Activated CD4-positive, CD25-positive, alpha-beta regulatory T cell (primary cell): ENCODE results near the gene CLDN10.
"Not testable (repeated sequence)": the region's sequence is repeated elsewhere in the genome, so short reads cannot be mapped to it uniquely, and the experiment has no call there.

Experiments used
- DNase-seq, 4 experiments: peaks; one replicate each; lab custom pipeline; 2025; lab: John Stamatoyannopoulos, UW

CLDN10 gene

GRCh38 chr13:95552539-95553441 lies at the start of gene CLDN10:
CLDN10 (plus strand) TSS chr13:95552720; CDS start chr13:95552754, 34 bp downstream.
- DNase-seq: no peak

- DNase-seq: no peak
Observed at GRCh38 chr13:95503662-95504061, 48.9 kb upstream of the CLDN10 start.

- no peak for DNase-seq
Observed at GRCh38 chr13:95505265-95505664, 47.3 kb upstream of the CLDN10 start.

- no peak for DNase-seq
Observed at GRCh38 chr13:95505986-95506385, 46.5 kb upstream of the CLDN10 start.

GRCh38 chr13:95507991-95508390 lies 44.5 kb upstream of the CLDN10 start:
- DNase-seq: no peak

- DNase-seq: no peak
Observed at GRCh38 chr13:95508996-95509395, 43.5 kb upstream of the CLDN10 start.

- DNase-seq: no peak
Observed at GRCh38 chr13:95509521-95510310, 42.8 kb upstream of the CLDN10 start.

- no peak for DNase-seq
Observed at GRCh38 chr13:95510950-95511349, 41.6 kb upstream of the CLDN10 start.

GRCh38 chr13:95512424-95512823 lies 40.1 kb upstream of the CLDN10 start:
- DNase-seq: no peak

- DNase-seq: no peak
Observed at GRCh38 chr13:95512957-95513356, 39.6 kb upstream of the CLDN10 start.

GRCh38 chr13:95515606-95516005 lies 36.9 kb upstream of the CLDN10 start:
- not testable (repeated sequence) for DNase-seq

GRCh38 chr13:95516021-95516420 lies 36.5 kb upstream of the CLDN10 start:
- DNase-seq: no peak

GRCh38 chr13:95516492-95516891 lies 36.0 kb upstream of the CLDN10 start:
- no peak for DNase-seq

GRCh38 chr13:95523598-95523997 lies 28.9 kb upstream of the CLDN10 start:
- DNase-seq: no peak

- no peak for DNase-seq
Observed at GRCh38 chr13:95524264-95524901, 28.1 kb upstream of the CLDN10 start.

- DNase-seq: no peak
Observed at GRCh38 chr13:95527955-95528354, 24.6 kb upstream of the CLDN10 start.

- no peak for DNase-seq
Observed at GRCh38 chr13:95530178-95530577, 22.3 kb upstream of the CLDN10 start.

- no peak for DNase-seq
Observed at GRCh38 chr13:95533545-95534160, 18.9 kb upstream of the CLDN10 start.

- no peak for DNase-seq
Observed at GRCh38 chr13:95535243-95535642, 17.3 kb upstream of the CLDN10 start.

- DNase-seq: no peak
Observed at GRCh38 chr13:95536632-95537241, 15.8 kb upstream of the CLDN10 start.

GRCh38 chr13:95540888-95541287 lies 11.6 kb upstream of the CLDN10 start:
- no peak for DNase-seq

- no peak for DNase-seq
Observed at GRCh38 chr13:95541308-95541707, 11.2 kb upstream of the CLDN10 start.
